Heart right ventricle (tissue), 16 donors: ENCODE results near the gene NDUFS6. TPM values are rescaled to one million over a fixed set of nuclear protein-coding genes. Genes with fewer than 3 reads are reported as not detected.
"Not testable (repeated sequence)": the region's sequence is repeated elsewhere in the genome, so short reads cannot be mapped to it uniquely, and the experiment has no call there.

Experiments
- ATAC-seq, 8 donors: fragments of 200-7000 bp; cut with Tn5 transposase; one replicate each; pipeline ENCODE4 v1.9.1; 2020; ENCODE audit warnings: mild to moderate bottlenecking in 8 of 8, moderate library complexity in 8 of 8, moderate number of reproducible peaks in 1 of 8
- DNase-seq, 2 donors: peaks; one replicate each; pipeline ENCODE4 v3.0.0-alpha.2; 2020
- H3K27ac ChIP-seq, 10 donors: fragments of 200-600 bp; sonication (generic) in 2 of 10; one replicate each; pipeline versions ENCODE4 v1.5.0 to v1.8.0; 2020 to 2022; ENCODE audit warnings: mild to moderate bottlenecking in 3 of 10
- H3K27me3 ChIP-seq, 7 donors: fragments of 200-600 bp; one replicate each; pipeline ENCODE4 v1.8.0; 2021 to 2022; ENCODE audit warnings: mild to moderate bottlenecking in 2 of 7
- H3K36me3 ChIP-seq, 9 donors: fragments of 200-600 bp; sonication (generic) in 1 of 9; one replicate each; pipeline versions ENCODE4 v1.5.0 to v1.8.0; 2020 to 2022; ENCODE audit warnings: mild to moderate bottlenecking in 2 of 9
- H3K4me1 ChIP-seq, 9 donors: fragments of 200-600 bp; sonication (generic) in 1 of 9; one replicate each; pipeline versions ENCODE4 v1.5.0 to v1.8.0; 2020 to 2022; ENCODE audit warnings: mild to moderate bottlenecking in 4 of 9
- H3K4me3 ChIP-seq, 10 donors: fragments of 200-600 bp; sonication (generic) in 2 of 10; one replicate each; pipeline versions ENCODE4 v1.5.0 to v1.8.0; 2020 to 2022; ENCODE audit warnings: mild to moderate bottlenecking in 7 of 10, moderate library complexity in 2 of 10
- H3K9me3 ChIP-seq, 11 donors: fragments of 200-600 bp in 10 of 11; sonication (generic) in 2 of 11; one replicate each; pipeline versions ENCODE4 v1.5.0 to v1.8.0; 2013 to 2022; ENCODE audit warnings: mild to moderate bottlenecking in 2 of 11, control low read depth in 1 of 11, moderate library complexity in 1 of 11
- WGBS, 2 donors: extraction: QIAGEN DNeasy Blood & Tissue Kit; methylation state at CpG; one replicate each; pipeline ENCODE4 v1.1.7; 2013; ENCODE audit warnings: inconsistent platforms in 1 of 2; 5-methylcytosine and 5-hydroxymethylcytosine counted together
- intact Hi-C, 10 donors: fragments of 100-400 bp; cut with DNase I; formaldehyde crosslinking; loops; one replicate each; pipeline versions ENCODE4 v1.11.1 to v1.14.2; 2022
- polyA plus RNA-seq, 2 donors: library from polyadenylated mRNA; stranded (reverse); fragments of 200-250 nt; gene quantifications; one replicate each; pipeline ENCODE4 v1.2.3, GENCODE V29; 2013
- total RNA-seq, 10 donors: library from RNA; stranded (reverse); fragmentation: NEBNext Ultra II Directional in 3 of 10; extraction: Animal tissue kit (Norgen Biotek cat#: 25700) in 3 of 10; gene quantifications; one replicate each; pipeline versions ENCODE4 v1.2.1 to v1.2.4, GENCODE V29; 2021 to 2023
- TF ChIP-seq, protein P1 (sequence below), 9 donors: fragments of 200-600 bp; sonication (generic) in 2 of 9; IDR thresholded peaks; one replicate each; pipeline versions ENCODE4 v1.5.0 to v1.8.0; 2021 to 2022; ENCODE audit warnings: antibody characterized with exemption in 9 of 9, mild to moderate bottlenecking in 5 of 9, moderate library complexity in 1 of 9
- donor health status: Arrhythmogenic right ventricular cardiomyopathy.
- donor health status: ischemic (EF 13 %, LVEDD 7.1; RV severe dilation, severe dysfunction).
- donor health status: healthy with polysubstance abuse.
- donor health status: DM: no; HTN: yes; CAD: no.
- donor health status: DM: no; HTN: no; CAD: no.
- donor health status: ischemic (EF 25% LVEDD 6.9; RV normal size, moderate dysfunction).
- donor health status: ischemic (EF 25% LVEDD 5.7; RV mildly dilated, moderate dysfunction).
- donor health status: healthy.
- donor health status: DM: yes; HTN: yes; CAD: no.
- donor health status: Ischemic cardiomyopathy.
- donor health status: ischemic (EF 35%, LVEDD 5.7; RV mildly dilated, moderate dysfunction).
- donor health status: nonischemic (EF 11% LVEDD 7.7; RV severe dilation, severe dysfunction).
- donor health status: DM: yes; HTN: yes; CAD: no.
- donor health status: PGD.
- donor health status: ischemic (EF 29% LVEDD 5.4; RV normal size, mild dysfunction).
- donor health status: nonischemic (EF 23%, LVEDD 6.1; RV moderate dilation, normal function).

Gene NDUFS6
- total and polyA plus RNA-seq, 12 donors = 60.2 to 198 (median 87.9) TPM

DNA sequence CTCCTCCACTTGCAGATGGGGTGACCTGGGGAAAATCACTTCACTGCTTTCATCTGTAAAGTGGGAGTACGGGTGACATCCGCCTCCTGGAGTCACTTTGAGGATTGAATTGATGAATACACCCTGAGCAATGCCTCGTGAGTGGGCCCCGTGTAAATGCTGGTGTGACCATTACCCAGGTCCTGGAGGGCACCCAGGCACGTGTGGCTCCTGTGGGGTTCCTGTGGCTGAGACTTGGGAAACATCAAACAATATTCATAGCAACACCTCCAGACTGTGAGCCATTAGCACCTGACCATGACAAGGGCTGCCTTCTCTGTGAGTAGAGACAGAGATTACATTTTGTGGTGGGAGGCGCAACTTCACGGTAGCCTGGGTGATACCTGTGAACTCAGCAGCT, 13.0 kb upstream of the NDUFS6 start:
- H3K4me1 ChIP-seq = peaks cover 0 to 31% (median 6%) of the 10 kb centered on the region in 9 donors
- H3K9me3 ChIP-seq = no peaks in the 10 kb centered on the region
- ATAC-seq (no peak), DNase-seq (no peak)
- intact Hi-C loops = no loop called here
- no peak overlapping the region for H3K27ac ChIP-seq
- TF ChIP-seq, protein P1, sequence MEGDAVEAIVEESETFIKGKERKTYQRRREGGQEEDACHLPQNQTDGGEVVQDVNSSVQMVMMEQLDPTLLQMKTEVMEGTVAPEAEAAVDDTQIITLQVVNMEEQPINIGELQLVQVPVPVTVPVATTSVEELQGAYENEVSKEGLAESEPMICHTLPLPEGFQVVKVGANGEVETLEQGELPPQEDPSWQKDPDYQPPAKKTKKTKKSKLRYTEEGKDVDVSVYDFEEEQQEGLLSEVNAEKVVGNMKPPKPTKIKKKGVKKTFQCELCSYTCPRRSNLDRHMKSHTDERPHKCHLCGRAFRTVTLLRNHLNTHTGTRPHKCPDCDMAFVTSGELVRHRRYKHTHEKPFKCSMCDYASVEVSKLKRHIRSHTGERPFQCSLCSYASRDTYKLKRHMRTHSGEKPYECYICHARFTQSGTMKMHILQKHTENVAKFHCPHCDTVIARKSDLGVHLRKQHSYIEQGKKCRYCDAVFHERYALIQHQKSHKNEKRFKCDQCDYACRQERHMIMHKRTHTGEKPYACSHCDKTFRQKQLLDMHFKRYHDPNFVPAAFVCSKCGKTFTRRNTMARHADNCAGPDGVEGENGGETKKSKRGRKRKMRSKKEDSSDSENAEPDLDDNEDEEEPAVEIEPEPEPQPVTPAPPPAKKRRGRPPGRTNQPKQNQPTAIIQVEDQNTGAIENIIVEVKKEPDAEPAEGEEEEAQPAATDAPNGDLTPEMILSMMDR (IDR thresholded peaks at IDR 0.05) = no peak
- H3K27me3 ChIP-seq = peaks cover 0 to 9% (median 0%) of the 10 kb centered on the region in 7 donors
- H3K4me3 ChIP-seq = no peak overlapping the region
- H3K36me3 ChIP-seq = no peaks in the 10 kb centered on the region
- WGBS, 2 donors = 95% methylated on average over 7 of the region's 7 CpGs

DNA sequence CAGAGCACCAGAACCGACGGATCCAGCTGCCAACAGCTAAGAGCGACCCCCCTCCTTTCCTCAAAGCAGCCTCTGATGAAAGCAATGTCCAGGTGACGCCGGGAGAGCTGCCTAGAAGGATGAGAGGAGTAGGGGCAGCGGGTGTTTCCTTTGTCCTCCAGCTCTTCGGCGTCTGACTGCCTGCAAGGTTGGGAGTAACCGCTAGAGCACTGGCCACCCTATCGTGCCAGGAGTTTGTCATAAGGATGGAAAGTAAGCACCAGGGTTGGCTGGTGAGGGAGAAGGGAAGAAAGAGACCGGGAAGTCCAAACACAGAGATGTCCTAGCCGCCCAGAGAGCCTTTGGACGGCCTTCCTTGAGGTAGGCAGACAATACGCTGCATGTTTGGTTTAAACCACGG, 12.4 kb upstream of the NDUFS6 start:
- H3K9me3 ChIP-seq = no peaks in the 10 kb centered on the region
- no peaks in the 10 kb centered on the region for H3K36me3 ChIP-seq
- DNase-seq (no peak), ATAC-seq (no peak)
- TF ChIP-seq, protein P1 (IDR thresholded peaks at IDR 0.05) = no peak
- no peak overlapping the region for H3K27ac ChIP-seq
- 88 to 90% methylated on average over 15 of the region's 15 CpGs for WGBS, 2 donors
- peaks cover 0 to 9% (median 0%) of the 10 kb centered on the region in 7 donors for H3K27me3 ChIP-seq
- peaks cover 0 to 37% (median 6%) of the 10 kb centered on the region in 9 donors for H3K4me1 ChIP-seq
- intact Hi-C loops = no loop called here
- H3K4me3 ChIP-seq = no peak overlapping the region

DNA sequence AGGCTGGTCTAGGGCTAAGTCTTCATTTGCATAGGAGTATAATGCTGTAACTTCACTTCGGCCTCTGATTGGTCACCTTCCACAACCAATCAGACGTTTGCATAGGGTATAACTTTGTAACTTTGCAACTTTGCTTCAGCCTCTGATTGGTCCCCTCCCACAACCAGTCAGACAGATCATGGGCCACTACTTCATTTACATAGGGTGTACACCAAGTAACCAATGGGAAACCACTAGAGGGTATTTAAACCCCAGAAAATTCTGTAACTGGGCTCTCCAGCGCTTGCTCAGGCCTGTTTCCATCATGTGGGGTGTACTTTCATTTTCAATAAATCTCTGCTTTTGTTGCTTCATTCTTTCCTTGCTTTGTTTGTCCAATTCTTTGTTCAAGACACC, 11.8 kb upstream of the NDUFS6 start:
- H3K27me3 ChIP-seq, intact Hi-C loops, H3K4me3 ChIP-seq, DNase-seq, H3K36me3 ChIP-seq, H3K9me3 ChIP-seq, ATAC-seq: not testable (repeated sequence)
- H3K4me1 ChIP-seq = peaks cover 0 to 42% (median 6%) of the 10 kb centered on the region in 9 donors
- 88 to 93% methylated on average over 3 of the region's 3 CpGs for WGBS, 2 donors
- peak overlapping the region in 5 of 10 donors; percentile 15 to 62 (median 36) for H3K27ac ChIP-seq

DNA sequence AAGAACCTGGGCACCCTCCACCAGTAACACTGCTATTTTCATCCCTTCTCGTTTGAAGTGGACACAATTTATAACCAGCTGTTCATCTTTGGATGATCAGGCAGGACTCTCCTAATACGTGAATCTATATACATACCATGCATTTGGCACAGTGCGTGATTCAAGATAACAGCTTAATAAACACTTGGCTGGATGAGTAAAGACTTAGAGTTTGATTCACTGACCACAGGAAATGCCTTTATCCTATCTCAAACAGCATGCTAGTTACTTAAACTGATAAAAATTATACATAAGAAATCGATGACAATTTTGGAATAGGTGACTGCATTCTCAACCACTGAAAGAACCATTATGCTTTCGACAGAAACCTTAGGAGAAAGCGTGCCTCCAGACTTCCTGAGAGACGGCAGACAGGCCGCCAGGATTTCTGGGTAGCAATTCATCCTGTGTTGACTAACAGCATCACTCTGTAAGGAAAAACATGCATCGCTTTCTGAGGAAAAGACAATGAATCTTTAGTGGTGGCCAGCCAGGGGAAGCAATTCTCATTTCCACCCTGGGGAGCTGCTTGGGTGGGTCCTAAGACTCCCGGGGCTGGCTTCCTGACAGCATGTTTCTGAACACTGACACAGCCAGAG, 11.3 kb upstream of the NDUFS6 start:
- peaks cover 0 to 44% (median 6%) of the 10 kb centered on the region in 9 donors for H3K4me1 ChIP-seq
- H3K4me3 ChIP-seq = no peak overlapping the region
- no peaks in the 10 kb centered on the region for H3K9me3 ChIP-seq
- DNase-seq (peak in 1 of 2 donors; percentile 32), ATAC-seq (peak in 7 of 8 donors; percentile 41 to 83 (median 59))
- H3K36me3 ChIP-seq = no peaks in the 10 kb centered on the region
- peaks cover 0 to 5% (median 0%) of the 10 kb centered on the region in 7 donors for H3K27me3 ChIP-seq
- intact Hi-C loops = no loop called here
- H3K27ac ChIP-seq = peak overlapping the region in 6 of 10 donors; percentile 15 to 62 (median 47)
- TF ChIP-seq, protein P1 (IDR thresholded peaks at IDR 0.05) = no peak
- WGBS, 2 donors = 36 to 51% methylated on average over 10 of the region's 10 CpGs

DNA sequence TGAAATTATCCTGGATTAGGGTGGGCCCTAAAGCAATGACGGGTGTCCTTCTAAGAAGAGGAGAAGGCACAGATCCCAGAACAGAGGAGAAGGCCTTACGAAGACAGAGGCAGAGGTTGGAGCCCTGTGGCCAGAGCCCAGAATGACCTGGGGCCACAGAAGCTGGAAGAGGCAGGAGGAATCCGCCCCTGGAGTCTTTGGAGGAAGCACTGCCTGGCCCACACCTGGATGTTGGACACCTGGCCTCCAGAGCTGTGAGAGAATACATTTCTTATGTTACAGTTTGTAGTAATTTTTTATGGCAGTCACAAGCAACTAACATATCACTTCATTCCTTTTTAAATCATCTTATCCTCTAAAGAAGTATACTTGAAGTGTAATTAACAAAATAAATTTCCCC, 10.0 kb upstream of the NDUFS6 start:
- WGBS, 2 donors = 83 to 89% methylated on average over 3 of the region's 3 CpGs
- TF ChIP-seq, protein P1 (IDR thresholded peaks at IDR 0.05) = no peak

More for the DNA sequence above, 10.0 kb upstream of the NDUFS6 start:
- Histone ChIP-seq H3K27me3 (peaks cover 0 to 3% (median 0%) of the 10 kb centered on the region in 7 donors), H3K36me3 (peaks cover 0 to 3% (median 0%) of the 10 kb centered on the region in 9 donors), H3K27ac (peak overlapping the region in 2 of 10 donors; percentile 60 to 65), H3K4me3 (no peak overlapping the region), H3K4me1 (peaks cover 0 to 44% (median 6%) of the 10 kb centered on the region in 9 donors), H3K9me3 (no peaks in the 10 kb centered on the region)
- intact Hi-C loops = no loop called here
- DNase-seq (no peak), ATAC-seq (no peak)
